HG03460 (cell line): ENCODE data around the gene MEIS3.

ENCODE experiments used
- ATAC-seq: cut with Tn5 transposase; IDR thresholded peaks from one replicate; pipeline ENCODE4 v1.9.1; 2021; ENCODE audit not compliant: unreplicated experiment

MEIS3 gene

DNA sequence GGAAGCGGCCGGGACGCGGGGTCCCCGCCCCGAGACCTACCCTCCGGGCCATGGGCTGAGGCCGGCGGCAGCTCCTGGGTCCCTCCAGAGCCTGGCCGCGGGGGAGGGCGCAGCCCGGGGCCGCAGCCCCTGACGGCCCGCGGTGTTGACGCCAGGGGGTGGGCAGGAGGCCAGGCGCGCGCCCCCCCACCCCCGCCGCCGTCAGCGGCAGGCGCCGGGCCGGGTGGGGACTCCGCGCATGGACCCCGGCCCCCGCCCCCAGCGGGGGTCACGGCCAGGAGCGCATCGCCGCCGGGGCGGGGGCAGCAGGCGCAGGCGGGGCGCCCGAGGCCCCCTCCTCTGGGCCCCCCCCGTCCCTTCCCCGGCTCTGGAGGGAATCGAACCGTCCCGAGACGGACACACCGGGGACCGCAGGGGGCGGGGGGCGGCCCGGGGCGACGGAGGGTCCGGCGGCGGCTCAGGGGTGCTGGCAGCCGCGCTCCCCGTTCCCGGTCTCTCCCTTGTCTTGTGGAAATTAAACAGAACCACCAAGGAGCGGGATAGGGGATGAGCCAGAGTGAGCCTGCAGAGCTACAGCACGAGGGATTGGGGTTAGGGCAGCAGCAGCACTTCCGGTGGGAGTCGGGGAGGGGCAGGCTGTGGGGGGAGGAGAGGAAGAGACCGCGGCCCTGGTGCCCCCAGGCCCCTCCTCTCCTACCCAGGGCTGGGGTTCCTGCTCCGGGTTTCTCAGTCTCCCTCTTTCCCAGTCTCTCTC, at the start of gene MEIS3:
MEIS3 (minus strand) TSS at position 498 of the 754 bp plus-strand sequence; CDS start at position 52, 446 bp downstream.
- no peak for ATAC-seq

DNA sequence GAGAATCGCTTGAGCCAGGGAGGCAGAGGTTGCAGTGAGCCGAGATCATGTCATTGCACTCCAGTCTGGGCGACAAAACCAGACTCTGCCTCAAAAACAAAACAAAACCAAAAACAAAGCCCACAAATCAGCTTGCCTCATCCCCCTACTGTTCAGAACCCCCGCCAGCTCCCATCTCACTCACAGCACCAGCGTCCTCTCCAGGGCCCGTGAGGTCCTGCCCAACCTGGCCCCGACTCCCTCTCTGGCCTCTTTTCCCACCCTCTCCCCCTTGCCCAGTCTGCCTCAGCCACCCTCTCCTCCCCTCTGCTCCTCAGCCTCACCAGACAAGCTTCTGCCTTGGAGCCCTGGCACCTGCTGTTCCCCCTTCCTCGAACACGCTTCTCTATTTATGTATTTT, 48.6 kb upstream of the MEIS3 start:
- ATAC-seq: no peak

DNA sequence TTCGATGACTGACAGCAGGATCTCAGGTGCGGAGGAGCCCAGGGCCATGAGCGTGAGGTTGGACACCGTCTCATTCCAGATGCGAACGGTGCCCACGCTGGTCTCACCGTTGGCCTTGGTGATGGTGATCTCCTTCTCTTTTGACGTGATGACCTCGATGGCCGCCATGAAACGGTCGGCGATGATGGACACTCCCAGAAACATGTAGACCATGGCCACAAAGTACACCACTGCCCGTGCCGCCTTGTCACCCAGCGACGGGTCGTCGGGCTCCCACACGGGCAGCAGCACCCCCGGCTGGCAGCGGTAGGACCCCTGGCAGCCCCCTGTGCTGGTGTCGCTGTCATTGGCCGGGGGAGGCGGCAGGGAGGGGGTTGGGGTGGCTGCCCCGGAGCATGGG, 46.6 kb upstream of the MEIS3 start:
- ATAC-seq: no peak

- no peak for ATAC-seq
These were observed 45.5 kb upstream of the MEIS3 start for GRCh38 chr19:47464675-47465419.

- ATAC-seq: no peak
These were observed 42.5 kb upstream of the MEIS3 start for GRCh38 chr19:47461876-47462275.

DNA sequence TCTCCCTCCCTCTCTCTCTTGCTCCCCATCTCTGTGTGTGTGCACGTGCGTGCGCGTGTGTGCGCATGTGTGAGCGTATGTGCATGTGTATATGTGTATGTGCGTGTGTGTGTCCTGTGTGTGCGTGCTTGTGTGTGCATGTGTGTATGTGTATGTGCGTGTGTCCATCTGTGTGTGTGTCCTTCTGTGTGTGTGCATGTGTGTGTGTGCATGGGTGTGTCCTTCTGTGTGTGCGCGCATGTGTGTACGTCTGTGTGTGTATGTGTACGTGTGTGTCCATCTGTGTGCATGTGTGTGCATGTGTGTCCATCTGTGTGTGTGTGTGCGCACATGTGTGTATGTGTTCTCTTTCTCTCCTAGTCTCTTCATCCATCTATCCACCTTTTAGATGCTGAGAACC, 40.1 kb upstream of the MEIS3 start:
- no peak for ATAC-seq

GRCh38 chr19:47458672-47459071, 39.3 kb upstream of the MEIS3 start:
- no peak for ATAC-seq

DNA sequence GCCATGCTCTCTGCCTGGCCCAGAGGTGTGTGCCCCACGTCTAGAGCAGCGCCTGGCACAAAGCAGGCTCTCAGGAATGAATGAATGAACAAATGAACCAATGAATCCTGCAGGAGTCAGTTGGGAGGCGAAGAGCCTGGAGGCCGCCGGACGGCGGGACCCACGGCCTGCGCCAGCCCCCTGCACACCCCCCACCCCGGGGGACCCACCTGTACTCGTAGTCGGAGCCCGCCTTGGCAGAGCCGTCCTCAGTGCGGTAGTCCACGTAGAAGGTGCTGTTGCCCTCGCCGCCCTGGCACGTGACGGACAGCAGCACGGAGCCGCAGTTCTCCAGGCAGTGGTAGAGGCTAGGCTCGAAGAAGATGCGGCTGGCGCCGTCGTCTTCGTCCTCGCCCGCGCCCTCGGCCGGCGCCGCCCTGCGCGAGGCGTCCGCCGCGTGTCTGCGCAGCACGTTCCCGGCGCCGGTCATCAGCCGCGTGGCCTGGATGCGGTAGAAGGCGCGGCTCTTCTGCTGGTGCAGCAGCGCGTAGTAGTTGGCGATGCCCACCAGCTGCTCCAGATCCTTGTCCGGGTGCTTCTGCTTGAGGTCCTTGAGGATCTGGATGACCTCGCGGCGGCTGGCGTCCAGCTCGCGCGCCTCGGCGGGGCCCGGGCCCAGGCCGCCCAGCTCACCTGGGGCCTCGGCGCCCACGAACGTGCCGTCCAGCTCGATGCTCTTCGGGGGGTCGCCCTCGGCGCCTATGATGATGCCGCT, 37.6 kb upstream of the MEIS3 start:
- no peak for ATAC-seq

DNA sequence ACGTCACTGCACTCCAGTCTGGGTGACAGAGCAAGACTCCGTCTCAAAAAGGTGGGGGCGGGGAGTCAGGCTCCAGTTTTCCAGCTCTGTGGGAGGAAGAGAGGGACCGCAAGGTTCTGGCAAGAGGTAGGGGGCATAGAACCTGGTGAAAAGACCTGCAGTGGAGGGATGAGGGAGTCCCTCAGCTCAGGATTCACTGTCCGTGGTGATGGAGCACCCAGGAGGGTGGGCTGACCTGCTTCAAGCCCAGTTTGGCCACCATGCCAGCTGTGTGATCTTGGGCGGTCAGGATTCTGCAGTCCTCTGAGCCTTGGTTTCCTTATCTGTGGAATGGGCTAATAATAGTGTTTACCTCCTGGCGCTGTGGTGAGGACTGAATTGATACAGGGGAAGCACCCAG, 31.2 kb upstream of the MEIS3 start:
- ATAC-seq: no peak

DNA sequence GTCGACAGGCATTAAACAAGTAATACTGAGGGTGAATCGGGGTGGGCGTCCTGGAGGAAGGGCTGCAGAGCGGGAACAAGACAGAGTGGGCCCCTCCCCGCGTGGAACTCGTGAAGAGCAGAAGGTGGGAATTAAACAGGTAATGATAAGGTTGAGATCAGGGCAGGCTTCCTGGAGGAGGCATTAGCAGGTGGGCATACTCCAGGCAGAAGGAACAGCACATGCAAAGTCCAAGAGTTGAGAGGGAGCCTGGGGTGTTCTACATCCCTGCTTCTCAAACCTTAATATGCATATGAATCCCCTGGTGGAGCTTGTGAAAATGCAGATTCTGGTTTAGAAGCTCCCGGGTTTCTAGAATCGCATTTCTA, 29.0 kb upstream of the MEIS3 start:
- ATAC-seq: no peak

DNA sequence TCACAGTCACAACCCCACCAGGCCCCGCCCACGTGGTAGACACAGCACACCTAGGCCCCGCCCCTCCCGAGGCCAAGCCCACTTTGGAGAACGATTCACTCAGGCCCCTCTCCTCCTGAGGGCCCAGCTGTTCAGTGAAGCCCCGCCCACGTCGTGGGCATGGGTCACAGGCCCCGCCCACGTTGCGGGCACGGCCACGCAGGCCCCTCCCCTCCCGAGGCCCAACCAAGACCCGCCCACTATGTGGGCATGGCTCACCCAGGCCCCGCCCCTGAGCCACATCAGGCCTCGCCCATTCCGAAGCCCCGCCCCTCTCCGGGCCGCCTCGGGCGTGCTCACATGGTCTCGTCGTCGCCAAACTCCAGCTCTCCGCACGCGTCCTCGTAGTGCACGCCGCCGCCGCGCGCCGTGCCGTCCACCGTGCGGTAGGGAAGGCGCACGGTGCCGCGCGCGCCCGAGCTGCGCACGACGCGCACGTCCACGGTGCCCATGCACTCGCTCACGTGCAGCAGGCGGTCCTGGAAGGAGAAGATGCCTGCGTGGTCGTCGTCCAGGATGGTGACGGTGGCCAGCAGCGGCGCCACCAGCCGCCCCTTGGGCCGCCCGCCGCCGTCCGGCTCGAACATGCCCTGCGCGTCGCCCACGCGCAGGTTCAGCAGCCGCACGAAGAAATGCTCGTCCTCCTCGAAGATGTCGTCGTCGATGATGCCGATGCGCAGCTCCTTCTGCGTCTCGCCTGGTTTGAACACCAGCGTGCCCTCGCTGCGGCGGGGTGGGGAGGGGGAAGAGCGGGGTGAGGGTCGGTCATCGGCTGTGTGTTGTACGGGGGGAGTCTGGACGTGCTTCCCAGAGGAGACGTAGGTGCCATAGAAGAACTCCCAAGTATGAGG, 28.4 kb upstream of the MEIS3 start:
- no peak for ATAC-seq

GRCh38 chr19:47446534-47447469, 27.5 kb upstream of the MEIS3 start:
- no peak for ATAC-seq

DNA sequence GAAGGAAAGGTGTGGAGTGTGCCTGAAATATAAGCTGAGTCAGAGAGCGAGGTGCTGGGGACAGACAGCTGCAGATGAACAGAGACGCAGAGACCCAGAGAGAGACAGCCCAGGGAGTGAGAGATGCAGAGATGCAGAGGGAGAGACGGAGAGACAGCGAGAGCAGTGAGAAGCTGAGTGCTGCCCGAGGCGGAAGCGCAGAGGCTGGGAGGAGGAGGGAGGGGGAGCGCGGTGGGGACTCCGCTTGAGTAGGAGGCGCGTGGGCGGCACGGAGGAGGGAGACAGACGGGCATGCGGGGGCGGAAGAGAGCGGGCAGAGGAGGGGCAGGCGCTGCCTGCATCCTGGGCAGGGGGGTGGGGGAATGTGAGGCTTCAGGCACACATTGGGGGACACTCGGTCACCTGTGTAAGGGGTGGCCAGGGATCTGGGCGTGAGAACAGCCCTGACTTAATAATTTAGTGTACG, 26.6 kb upstream of the MEIS3 start:
- no peak for ATAC-seq

DNA sequence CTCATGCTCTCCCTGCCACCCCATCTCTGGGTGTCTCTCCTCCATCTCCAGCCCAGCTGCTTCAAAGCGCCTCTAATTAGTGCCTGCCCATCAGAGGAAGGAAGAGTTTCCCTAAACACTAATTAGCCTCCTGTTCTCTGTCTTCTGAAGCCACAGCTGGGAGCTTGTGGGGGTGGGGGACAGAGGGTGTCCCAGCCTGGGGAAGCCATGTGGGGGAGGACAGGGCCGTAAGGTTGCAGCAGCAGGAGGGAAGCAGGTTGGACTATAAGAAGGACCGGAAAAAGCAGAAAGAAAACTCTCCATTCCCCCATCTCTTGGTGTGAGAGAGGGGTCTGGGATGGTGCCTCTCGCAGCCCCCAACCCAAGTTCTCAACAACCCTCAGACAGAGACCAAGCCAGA, 26.2 kb upstream of the MEIS3 start:
- ATAC-seq: no peak

DNA sequence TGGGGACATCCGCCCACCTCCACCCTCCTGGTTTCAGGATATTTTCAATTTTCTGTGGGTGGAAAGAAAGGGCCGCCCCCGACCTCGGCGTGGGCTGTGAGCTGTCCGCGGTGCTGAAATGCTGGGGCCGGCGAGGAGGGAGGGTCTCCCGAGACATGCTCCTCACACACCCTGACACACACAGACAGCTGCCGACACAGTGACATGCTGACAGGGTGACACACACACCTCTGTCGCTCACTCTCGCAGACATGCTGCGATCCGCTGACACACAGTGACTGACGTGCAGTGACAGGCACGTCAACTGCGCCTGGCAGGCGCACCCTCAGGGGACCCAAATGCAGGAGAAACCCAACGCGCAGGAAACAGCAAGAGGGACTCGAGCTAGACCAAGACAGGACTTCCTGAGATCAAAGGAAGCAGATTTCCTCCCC, 25.1 kb upstream of the MEIS3 start:
- ATAC-seq: no peak

GRCh38 chr19:47443331-47443730, 24.0 kb upstream of the MEIS3 start:
- ATAC-seq: no peak

- ATAC-seq: no peak
These were observed 19.5 kb upstream of the MEIS3 start for GRCh38 chr19:47438793-47439220.

DNA sequence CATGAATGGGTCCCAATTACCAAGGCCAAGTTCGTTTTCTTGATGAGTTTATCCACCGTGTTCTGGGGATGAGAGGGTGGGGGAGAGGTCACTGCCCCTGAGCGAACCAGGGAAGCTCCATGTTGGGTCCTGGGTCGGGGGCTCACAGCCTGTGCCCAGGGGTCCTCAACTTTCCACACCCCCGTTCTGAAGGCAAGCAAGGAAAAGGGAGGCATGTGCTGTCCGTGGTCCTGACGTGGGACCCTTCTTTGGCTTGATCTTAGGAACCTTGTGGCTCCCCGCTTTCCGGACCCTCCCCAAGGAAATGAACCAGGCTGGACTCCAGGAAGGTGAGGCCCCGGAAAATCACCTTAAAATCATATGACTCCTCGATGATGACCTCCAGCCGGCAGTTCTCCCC, 18.2 kb upstream of the MEIS3 start:
- ATAC-seq: no peak

DNA sequence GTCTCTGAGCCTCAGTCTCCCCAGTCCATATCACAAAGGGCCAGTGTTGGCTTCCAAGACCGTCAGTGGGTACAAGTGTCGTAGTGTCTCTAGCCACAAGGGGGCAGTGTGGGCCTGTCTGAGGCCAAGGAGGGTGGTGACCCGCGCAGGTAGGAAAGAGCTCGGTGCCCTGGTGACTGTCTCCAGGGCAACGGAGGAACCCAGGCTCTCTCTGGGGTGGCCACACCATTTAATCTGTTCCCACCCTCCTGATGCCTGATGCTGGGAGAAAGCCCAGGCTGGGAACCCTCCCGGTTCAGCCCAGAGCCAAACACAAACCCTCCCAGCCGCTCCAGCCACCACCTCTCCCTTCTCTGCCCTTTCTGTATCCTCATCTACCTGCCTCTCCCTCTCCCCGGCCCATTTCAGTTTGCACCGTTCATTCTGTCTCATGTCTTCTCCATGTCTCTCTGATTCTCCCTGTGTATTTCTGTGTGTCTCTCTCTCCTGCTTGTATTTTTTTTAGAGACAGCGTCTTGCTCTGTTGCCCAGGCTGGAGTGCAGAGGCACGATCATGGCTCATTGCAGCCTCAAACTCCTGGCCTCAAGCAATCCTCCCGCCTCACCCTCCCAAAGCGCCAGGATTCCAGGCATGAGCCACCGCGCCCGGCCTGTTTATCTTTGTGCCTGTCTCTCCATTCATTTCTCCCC, 17.5 kb upstream of the MEIS3 start:
- ATAC-seq: no peak
